GM23338 (cell line): Measurements from ENCODE around the gene SNX14. TPM values are rescaled to one million over a fixed set of nuclear protein-coding genes. Genes with fewer than 3 reads are reported as not detected.

Experiments
- ATAC-seq: fragments of 200-7000 bp; cut with Tn5 transposase; 3 replicates; pipeline ENCODE4 v1.9.1; 2020
- DNase-seq: peaks from one replicate; pipeline ENCODE4 v3.0.0-alpha.2; 2015; ENCODE audit warnings: low spot score
- H2AFZ ChIP-seq: fragments of 200-600 bp; sonication (generic); 2 replicates; pipeline ENCODE4 v1.8.0; 2016; ENCODE audit warnings: antibody characterized with exemption, mild to moderate bottlenecking, moderate library complexity
- H3F3A ChIP-seq: fragments of 200-600 bp; sonication (generic); replicated peaks from 2 replicates; pipeline ENCODE4 v1.8.0; 2017; ENCODE audit warnings: antibody characterized with exemption, mixed run types, low read depth
- H3K27ac ChIP-seq: fragments of 200-600 bp; sonication (generic); 2 replicates; pipeline ENCODE4 v1.6.1; 2016; ENCODE audit warnings: low read depth
- H3K27me3 ChIP-seq: fragments of 200-600 bp; sonication (generic); 2 replicates; pipeline ENCODE4 v1.8.0; 2016; ENCODE audit warnings: mild to moderate bottlenecking, mixed run types, moderate library complexity; ENCODE audit not compliant: insufficient read depth
- H3K36me3 ChIP-seq: fragments of 200-600 bp; sonication (generic); 2 replicates; pipeline ENCODE4 v1.8.0; 2016; ENCODE audit warnings: mild to moderate bottlenecking; ENCODE audit not compliant: insufficient read depth
- H3K4me1 ChIP-seq: fragments of 200-600 bp; sonication (generic); 2 replicates; pipeline ENCODE4 v1.8.0; 2016; ENCODE audit warnings: mild to moderate bottlenecking, moderate library complexity; ENCODE audit not compliant: insufficient read depth
- H3K4me2 ChIP-seq: fragments of 200-600 bp; sonication (generic); 2 replicates; pipeline ENCODE4 v1.7.1; 2017; ENCODE audit warnings: mixed run types
- H3K4me3 ChIP-seq: fragments of 200-600 bp; sonication (generic); 2 replicates; pipeline ENCODE4 v1.6.1; 2016; ENCODE audit warnings: mixed run types
- H3K79me2 ChIP-seq: fragments of 200-600 bp; sonication (generic); replicated peaks from 2 replicates; pipeline ENCODE4 v1.8.0; 2017; ENCODE audit warnings: mild to moderate bottlenecking; ENCODE audit not compliant: insufficient read depth
- H3K9me2 ChIP-seq: fragments of 200-600 bp; sonication (generic); 2 replicates; pipeline ENCODE4 v1.8.0; 2017; ENCODE audit not compliant: insufficient read depth
- H4K20me1 ChIP-seq: fragments of 200-600 bp; sonication (generic); replicated peaks from 2 replicates; pipeline ENCODE4 v1.8.0; 2017; ENCODE audit warnings: mild to moderate bottlenecking; ENCODE audit not compliant: insufficient read depth
- H3K27ac Mint-ChIP-seq: 2 replicates; pipeline ENCODE4 v1.8.0; 2020; ENCODE audit warnings: inconsistent platforms, mild to moderate bottlenecking, moderate library complexity, mixed read lengths
- H3K27me3 Mint-ChIP-seq: 3 replicates; pipeline ENCODE4 v1.8.0; 2022; ENCODE audit warnings: low read depth, mild to moderate bottlenecking, moderate library complexity, mixed read lengths, inconsistent platforms; ENCODE audit not compliant: insufficient read depth, poor library complexity
- H3K36me3 Mint-ChIP-seq: 3 replicates; pipeline ENCODE4 v1.8.0; 2021; ENCODE audit warnings: low read depth, mild to moderate bottlenecking, inconsistent platforms, moderate library complexity, mixed read lengths
- H3K4me1 Mint-ChIP-seq: 3 replicates; pipeline ENCODE4 v1.8.0; 2020; ENCODE audit warnings: mild to moderate bottlenecking, inconsistent platforms, mixed read lengths
- H3K4me3 Mint-ChIP-seq: 3 replicates; pipeline ENCODE4 v1.8.0; 2021; ENCODE audit warnings: moderate library complexity, mild to moderate bottlenecking, inconsistent platforms, mixed read lengths
- H3K9me3 Mint-ChIP-seq: 3 replicates; pipeline ENCODE4 v1.8.0; 2020; ENCODE audit warnings: moderate library complexity, mild to moderate bottlenecking, inconsistent platforms, mixed read lengths
- CREB1 ChIP-seq: fragments of 250-450 bp; sonication (Bioruptor Pico); IDR thresholded peaks from 2 replicates; pipeline ENCODE4 v1.5.0; 2020; ENCODE audit warnings: low read depth, mild to moderate bottlenecking, moderate library complexity
- EZH2 ChIP-seq: fragments of 200-600 bp; sonication (generic); IDR thresholded peaks from one replicate; pipeline ENCODE4 v1.8.0; 2017; ENCODE audit warnings: antibody characterized with exemption, mild to moderate bottlenecking, low read depth; ENCODE audit not compliant: unreplicated experiment
- EZH2phosphoT487 ChIP-seq: fragments of 200-600 bp; sonication (generic); IDR thresholded peaks from one replicate; pipeline ENCODE4 v1.8.1; 2018; ENCODE audit warnings: antibody characterized with exemption; ENCODE audit not compliant: unreplicated experiment
- JUNB ChIP-seq: IDR thresholded peaks from one replicate; pipeline ENCODE4 v1.6.1; 2016; ENCODE audit warnings: antibody characterized with exemption; ENCODE audit not compliant: unreplicated experiment
- NANOG ChIP-seq: IDR thresholded peaks from 2 replicates; pipeline ENCODE4 v1.6.1; 2016; ENCODE audit warnings: antibody characterized with exemption, borderline replicate concordance
- POLR2AphosphoS5 ChIP-seq: IDR thresholded peaks from 2 replicates; pipeline ENCODE4 v1.6.1; 2016; ENCODE audit warnings: antibody characterized with exemption, low read depth
- STAT1 ChIP-seq: IDR thresholded peaks from one replicate; pipeline ENCODE4 v1.6.1; 2016; ENCODE audit warnings: antibody characterized with exemption; ENCODE audit not compliant: unreplicated experiment
- ZNF114 ChIP-seq: fragments of 250-450 bp; sonication (Bioruptor Pico); IDR thresholded peaks from 2 replicates; pipeline ENCODE4 v1.5.0; 2020; ENCODE audit warnings: mild to moderate bottlenecking, moderate library complexity
- ZNF331 ChIP-seq: fragments of 250-450 bp; sonication (Bioruptor Pico); IDR thresholded peaks from 2 replicates; pipeline ENCODE4 v1.5.0; 2020; ENCODE audit warnings: low read depth, mild to moderate bottlenecking, moderate library complexity
- polyA plus RNA-seq: library from polyadenylated mRNA; unstranded; fragments of >200 nt; fragmentation: Nextera tagmentation; extraction: Ambion mirVana; gene quantifications from 2 replicates; pipeline ENCODE4 v1.2.1, GENCODE V29; 2016
- total RNA-seq: library from RNA; depleted of rRNA; stranded (reverse); fragments of >200 nt; shearing (Covaris generic); gene quantifications from 2 replicates; pipeline ENCODE4 v1.2.3, GENCODE V29; 2014
- TF ChIP-seq, protein P1 (sequence below): IDR thresholded peaks from one replicate; pipeline ENCODE4 v1.6.1; 2018; ENCODE audit warnings: antibody characterized with exemption; ENCODE audit not compliant: unreplicated experiment
- TF ChIP-seq, protein P2 (sequence below), 2 experiments: fragments of 200-600 bp in 1 of 2; sonication (generic) in 1 of 2; conservative IDR thresholded peaks; 2 replicates each; pipeline versions ENCODE4 v1.5.1 to v1.6.1; 2016 to 2017; ENCODE audit warnings: antibody characterized with exemption in 2 of 2, low read depth in 2 of 2, mild to moderate bottlenecking in 2 of 2, moderate library complexity in 1 of 2
- TF ChIP-seq, protein P3 (sequence below): fragments of 250-450 bp; sonication (Bioruptor Pico); IDR thresholded peaks from 2 replicates; pipeline ENCODE4 v1.5.0; 2020; ENCODE audit warnings: mild to moderate bottlenecking, moderate library complexity
- TF ChIP-seq, protein P4 (sequence below): IDR thresholded peaks from 2 replicates; pipeline ENCODE4 v1.6.1; 2016; ENCODE audit warnings: antibody characterized with exemption

SNX14 gene
- total and polyA plus RNA-seq, 2 experiments from 2014 or later = 23.1 to 32.0 TPM

DNA sequence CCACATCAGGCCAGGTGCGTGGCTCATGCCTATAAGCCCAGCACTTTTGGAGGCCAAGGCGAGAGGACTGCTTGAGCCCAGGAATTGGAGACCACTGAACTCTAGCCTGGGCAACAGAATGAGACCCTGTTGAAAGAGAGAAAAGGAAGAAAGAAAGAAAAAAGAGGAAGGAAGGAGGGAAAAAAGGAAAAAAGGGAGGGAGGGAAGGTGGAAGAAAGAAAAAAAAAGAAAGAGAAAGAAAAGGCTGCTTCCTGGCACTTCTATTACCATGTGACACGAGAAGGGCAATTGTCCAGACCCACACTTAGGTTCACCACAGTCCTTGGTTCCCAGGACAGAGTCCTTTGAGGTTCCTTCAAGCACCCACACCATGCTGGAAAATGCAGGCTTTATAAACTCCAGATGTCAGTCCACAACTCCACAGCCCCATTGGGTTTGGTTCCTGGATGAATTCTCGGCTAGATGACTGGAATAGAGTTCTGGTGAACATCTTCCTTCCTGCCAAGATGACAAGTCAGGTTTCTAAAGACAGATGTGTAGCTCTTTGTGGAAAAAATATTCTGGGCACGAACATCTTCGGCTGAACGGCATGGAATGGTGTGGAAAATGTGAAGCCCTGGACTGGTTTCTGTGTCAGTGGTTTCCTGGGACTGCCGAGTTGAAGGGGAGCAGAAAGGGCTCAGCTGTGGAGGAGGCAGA is 111.3 kb downstream of the SNX14 start (continued):
- TF ChIP-seq, protein P1, sequence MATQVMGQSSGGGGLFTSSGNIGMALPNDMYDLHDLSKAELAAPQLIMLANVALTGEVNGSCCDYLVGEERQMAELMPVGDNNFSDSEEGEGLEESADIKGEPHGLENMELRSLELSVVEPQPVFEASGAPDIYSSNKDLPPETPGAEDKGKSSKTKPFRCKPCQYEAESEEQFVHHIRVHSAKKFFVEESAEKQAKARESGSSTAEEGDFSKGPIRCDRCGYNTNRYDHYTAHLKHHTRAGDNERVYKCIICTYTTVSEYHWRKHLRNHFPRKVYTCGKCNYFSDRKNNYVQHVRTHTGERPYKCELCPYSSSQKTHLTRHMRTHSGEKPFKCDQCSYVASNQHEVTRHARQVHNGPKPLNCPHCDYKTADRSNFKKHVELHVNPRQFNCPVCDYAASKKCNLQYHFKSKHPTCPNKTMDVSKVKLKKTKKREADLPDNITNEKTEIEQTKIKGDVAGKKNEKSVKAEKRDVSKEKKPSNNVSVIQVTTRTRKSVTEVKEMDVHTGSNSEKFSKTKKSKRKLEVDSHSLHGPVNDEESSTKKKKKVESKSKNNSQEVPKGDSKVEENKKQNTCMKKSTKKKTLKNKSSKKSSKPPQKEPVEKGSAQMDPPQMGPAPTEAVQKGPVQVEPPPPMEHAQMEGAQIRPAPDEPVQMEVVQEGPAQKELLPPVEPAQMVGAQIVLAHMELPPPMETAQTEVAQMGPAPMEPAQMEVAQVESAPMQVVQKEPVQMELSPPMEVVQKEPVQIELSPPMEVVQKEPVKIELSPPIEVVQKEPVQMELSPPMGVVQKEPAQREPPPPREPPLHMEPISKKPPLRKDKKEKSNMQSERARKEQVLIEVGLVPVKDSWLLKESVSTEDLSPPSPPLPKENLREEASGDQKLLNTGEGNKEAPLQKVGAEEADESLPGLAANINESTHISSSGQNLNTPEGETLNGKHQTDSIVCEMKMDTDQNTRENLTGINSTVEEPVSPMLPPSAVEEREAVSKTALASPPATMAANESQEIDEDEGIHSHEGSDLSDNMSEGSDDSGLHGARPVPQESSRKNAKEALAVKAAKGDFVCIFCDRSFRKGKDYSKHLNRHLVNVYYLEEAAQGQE = no peak
- TF ChIP-seq JUNB = no peak
- TF ChIP-seq STAT1 = no peak
- no peak for TF ChIP-seq ZNF114 (CRISPR knock-in tag)
- no peak for TF ChIP-seq ZNF331 (CRISPR knock-in tag)
- TF ChIP-seq EZH2phosphoT487 = no peak
- TF ChIP-seq POLR2AphosphoS5 = no peak
- TF ChIP-seq, protein P2, sequence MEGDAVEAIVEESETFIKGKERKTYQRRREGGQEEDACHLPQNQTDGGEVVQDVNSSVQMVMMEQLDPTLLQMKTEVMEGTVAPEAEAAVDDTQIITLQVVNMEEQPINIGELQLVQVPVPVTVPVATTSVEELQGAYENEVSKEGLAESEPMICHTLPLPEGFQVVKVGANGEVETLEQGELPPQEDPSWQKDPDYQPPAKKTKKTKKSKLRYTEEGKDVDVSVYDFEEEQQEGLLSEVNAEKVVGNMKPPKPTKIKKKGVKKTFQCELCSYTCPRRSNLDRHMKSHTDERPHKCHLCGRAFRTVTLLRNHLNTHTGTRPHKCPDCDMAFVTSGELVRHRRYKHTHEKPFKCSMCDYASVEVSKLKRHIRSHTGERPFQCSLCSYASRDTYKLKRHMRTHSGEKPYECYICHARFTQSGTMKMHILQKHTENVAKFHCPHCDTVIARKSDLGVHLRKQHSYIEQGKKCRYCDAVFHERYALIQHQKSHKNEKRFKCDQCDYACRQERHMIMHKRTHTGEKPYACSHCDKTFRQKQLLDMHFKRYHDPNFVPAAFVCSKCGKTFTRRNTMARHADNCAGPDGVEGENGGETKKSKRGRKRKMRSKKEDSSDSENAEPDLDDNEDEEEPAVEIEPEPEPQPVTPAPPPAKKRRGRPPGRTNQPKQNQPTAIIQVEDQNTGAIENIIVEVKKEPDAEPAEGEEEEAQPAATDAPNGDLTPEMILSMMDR (conservative IDR thresholded peaks at IDR 0.05; ENCODE audit: low read depth in 2 of 2) = no peak
- TF ChIP-seq EZH2 = no peak
- no peak for TF ChIP-seq NANOG
- no peak for TF ChIP-seq CREB1 (CRISPR knock-in tag)

DNA sequence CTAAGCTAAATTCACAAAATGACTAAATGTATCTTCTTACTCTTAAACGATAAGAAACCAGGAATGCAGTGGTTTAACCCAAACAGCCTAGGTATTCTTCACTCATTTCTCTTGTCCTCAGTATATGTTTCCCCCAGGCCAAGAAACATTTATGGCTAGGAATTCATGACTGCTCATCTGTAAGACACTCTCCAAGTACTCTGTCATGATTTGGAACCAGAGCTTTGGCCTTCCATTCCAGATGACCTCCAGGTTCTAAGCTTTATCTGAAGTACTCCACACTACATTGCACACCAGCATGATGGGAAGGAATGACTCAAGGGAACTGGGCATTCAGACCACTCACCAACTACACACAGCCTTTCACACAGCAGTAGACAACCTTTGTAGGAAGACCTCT is 114.5 kb downstream of the SNX14 start:
- Histone ChIP-seq H4K20me1 (no peaks in the 10 kb centered on the region), H3K4me1 (no peaks in the 10 kb centered on the region), H3K27me3 (no peaks in the 10 kb centered on the region), H3F3A (no peaks in the 10 kb centered on the region), H3K9me2 (no peaks in the 10 kb centered on the region), H3K4me3 (no peak overlapping the region), H3K79me2 (no peaks in the 10 kb centered on the region), H3K27ac (no peak overlapping the region), H3K36me3 (no peaks in the 10 kb centered on the region), H3K4me2 (no peak overlapping the region), H2AFZ (no peak overlapping the region)
- no peak overlapping the region for H3K27ac Mint-ChIP-seq
- ATAC-seq = no peak
- DNase-seq = no peak
- H3K9me3 Mint-ChIP-seq = peaks cover 9% of the 10 kb centered on the region; the same call in 2 of the 3 replicates
- no peak overlapping the region for H3K4me3 Mint-ChIP-seq
- peaks cover 2% of the 10 kb centered on the region for H3K27me3 Mint-ChIP-seq
- H3K4me1 Mint-ChIP-seq = peaks cover 13% of the 10 kb centered on the region; the same call in 1 of the 3 replicates
- peaks cover 4% of the 10 kb centered on the region; the same call in 2 of the 3 replicates for H3K36me3 Mint-ChIP-seq
- TF ChIP-seq ZNF114 (CRISPR knock-in tag) (no peak), EZH2phosphoT487 (no peak), CREB1 (CRISPR knock-in tag) (no peak)
- TF ChIP-seq, protein P3, sequence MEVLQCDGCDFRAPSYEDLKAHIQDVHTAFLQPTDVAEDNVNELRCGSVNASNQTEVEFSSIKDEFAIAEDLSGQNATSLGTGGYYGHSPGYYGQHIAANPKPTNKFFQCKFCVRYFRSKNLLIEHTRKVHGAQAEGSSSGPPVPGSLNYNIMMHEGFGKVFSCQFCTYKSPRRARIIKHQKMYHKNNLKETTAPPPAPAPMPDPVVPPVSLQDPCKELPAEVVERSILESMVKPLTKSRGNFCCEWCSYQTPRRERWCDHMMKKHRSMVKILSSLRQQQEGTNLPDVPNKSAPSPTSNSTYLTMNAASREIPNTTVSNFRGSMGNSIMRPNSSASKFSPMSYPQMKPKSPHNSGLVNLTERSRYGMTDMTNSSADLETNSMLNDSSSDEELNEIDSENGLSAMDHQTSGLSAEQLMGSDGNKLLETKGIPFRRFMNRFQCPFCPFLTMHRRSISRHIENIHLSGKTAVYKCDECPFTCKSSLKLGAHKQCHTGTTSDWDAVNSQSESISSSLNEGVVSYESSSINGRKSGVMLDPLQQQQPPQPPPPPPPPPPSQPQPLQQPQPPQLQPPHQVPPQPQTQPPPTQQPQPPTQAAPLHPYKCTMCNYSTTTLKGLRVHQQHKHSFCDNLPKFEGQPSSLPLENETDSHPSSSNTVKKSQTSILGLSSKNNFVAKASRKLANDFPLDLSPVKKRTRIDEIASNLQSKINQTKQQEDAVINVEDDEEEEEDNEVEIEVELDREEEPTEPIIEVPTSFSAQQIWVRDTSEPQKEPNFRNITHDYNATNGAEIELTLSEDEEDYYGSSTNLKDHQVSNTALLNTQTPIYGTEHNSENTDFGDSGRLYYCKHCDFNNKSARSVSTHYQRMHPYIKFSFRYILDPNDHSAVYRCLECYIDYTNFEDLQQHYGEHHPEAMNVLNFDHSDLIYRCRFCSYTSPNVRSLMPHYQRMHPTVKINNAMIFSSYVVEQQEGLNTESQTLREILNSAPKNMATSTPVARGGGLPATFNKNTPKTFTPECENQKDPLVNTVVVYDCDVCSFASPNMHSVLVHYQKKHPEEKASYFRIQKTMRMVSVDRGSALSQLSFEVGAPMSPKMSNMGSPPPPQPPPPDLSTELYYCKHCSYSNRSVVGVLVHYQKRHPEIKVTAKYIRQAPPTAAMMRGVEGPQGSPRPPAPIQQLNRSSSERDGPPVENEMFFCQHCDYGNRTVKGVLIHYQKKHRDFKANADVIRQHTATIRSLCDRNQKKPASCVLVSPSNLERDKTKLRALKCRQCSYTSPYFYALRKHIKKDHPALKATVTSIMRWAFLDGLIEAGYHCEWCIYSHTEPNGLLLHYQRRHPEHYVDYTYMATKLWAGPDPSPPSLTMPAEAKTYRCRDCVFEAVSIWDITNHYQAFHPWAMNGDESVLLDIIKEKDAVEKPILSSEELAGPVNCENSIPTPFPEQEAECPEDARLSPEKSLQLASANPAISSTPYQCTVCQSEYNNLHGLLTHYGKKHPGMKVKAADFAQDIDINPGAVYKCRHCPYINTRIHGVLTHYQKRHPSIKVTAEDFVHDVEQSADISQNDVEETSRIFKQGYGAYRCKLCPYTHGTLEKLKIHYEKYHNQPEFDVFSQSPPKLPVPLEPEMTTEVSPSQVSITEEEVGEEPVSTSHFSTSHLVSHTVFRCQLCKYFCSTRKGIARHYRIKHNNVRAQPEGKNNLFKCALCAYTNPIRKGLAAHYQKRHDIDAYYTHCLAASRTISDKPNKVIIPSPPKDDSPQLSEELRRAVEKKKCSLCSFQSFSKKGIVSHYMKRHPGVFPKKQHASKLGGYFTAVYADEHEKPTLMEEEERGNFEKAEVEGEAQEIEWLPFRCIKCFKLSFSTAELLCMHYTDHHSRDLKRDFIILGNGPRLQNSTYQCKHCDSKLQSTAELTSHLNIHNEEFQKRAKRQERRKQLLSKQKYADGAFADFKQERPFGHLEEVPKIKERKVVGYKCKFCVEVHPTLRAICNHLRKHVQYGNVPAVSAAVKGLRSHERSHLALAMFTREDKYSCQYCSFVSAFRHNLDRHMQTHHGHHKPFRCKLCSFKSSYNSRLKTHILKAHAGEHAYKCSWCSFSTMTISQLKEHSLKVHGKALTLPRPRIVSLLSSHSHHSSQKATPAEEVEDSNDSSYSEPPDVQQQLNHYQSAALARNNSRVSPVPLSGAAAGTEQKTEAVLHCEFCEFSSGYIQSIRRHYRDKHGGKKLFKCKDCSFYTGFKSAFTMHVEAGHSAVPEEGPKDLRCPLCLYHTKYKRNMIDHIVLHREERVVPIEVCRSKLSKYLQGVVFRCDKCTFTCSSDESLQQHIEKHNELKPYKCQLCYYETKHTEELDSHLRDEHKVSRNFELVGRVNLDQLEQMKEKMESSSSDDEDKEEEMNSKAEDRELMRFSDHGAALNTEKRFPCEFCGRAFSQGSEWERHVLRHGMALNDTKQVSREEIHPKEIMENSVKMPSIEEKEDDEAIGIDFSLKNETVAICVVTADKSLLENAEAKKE (CRISPR knock-in tag) = no peak
- TF ChIP-seq, protein P4, sequence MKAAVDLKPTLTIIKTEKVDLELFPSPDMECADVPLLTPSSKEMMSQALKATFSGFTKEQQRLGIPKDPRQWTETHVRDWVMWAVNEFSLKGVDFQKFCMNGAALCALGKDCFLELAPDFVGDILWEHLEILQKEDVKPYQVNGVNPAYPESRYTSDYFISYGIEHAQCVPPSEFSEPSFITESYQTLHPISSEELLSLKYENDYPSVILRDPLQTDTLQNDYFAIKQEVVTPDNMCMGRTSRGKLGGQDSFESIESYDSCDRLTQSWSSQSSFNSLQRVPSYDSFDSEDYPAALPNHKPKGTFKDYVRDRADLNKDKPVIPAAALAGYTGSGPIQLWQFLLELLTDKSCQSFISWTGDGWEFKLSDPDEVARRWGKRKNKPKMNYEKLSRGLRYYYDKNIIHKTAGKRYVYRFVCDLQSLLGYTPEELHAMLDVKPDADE = no peak
